ENCODE results near the gene LENG9. TPM values are rescaled to one million over a fixed set of nuclear protein-coding genes. Genes with fewer than 3 reads are reported as not detected.

The LENG9 gene
- total RNA-seq, 1 experiment from 2014 or later: 0.40 TPM

- Histone ChIP-seq H3K27me3 (no peaks in the 10 kb centered on the region), H3K9me3 (replicated peaks) (no peaks in the 10 kb centered on the region), H3K36me3 (peaks cover 58% of the 10 kb centered on the region), H3K4me3 (no peak overlapping the region), H3K27ac (no peak overlapping the region), H3K4me1 (no peaks in the 10 kb centered on the region)
- no peak for DNase-seq
Measured at GRCh38 chr19:54457773-54458647, 5.6 kb downstream of the LENG9 start.

- H3K4me3 ChIP-seq: no peak overlapping the region
- no peaks in the 10 kb centered on the region for H3K4me1 ChIP-seq
- no peak for DNase-seq
- no peaks in the 10 kb centered on the region for H3K27me3 ChIP-seq
- H3K9me3 ChIP-seq (replicated peaks): no peaks in the 10 kb centered on the region
- peaks cover 63% of the 10 kb centered on the region for H3K36me3 ChIP-seq
- H3K27ac ChIP-seq: no peak overlapping the region
Measured at GRCh38 chr19:54456423-54457373, 6.9 kb downstream of the LENG9 start.

GRCh38 chr19:54455786-54456422, 7.7 kb downstream of the LENG9 start:
- peaks cover 71% of the 10 kb centered on the region for H3K36me3 ChIP-seq
- H3K27ac ChIP-seq: no peak overlapping the region
- H3K4me3 ChIP-seq: no peak overlapping the region
- no peaks in the 10 kb centered on the region for H3K27me3 ChIP-seq
- no peak for DNase-seq
- H3K9me3 ChIP-seq (replicated peaks): no peaks in the 10 kb centered on the region
- H3K4me1 ChIP-seq: no peaks in the 10 kb centered on the region

DNA sequence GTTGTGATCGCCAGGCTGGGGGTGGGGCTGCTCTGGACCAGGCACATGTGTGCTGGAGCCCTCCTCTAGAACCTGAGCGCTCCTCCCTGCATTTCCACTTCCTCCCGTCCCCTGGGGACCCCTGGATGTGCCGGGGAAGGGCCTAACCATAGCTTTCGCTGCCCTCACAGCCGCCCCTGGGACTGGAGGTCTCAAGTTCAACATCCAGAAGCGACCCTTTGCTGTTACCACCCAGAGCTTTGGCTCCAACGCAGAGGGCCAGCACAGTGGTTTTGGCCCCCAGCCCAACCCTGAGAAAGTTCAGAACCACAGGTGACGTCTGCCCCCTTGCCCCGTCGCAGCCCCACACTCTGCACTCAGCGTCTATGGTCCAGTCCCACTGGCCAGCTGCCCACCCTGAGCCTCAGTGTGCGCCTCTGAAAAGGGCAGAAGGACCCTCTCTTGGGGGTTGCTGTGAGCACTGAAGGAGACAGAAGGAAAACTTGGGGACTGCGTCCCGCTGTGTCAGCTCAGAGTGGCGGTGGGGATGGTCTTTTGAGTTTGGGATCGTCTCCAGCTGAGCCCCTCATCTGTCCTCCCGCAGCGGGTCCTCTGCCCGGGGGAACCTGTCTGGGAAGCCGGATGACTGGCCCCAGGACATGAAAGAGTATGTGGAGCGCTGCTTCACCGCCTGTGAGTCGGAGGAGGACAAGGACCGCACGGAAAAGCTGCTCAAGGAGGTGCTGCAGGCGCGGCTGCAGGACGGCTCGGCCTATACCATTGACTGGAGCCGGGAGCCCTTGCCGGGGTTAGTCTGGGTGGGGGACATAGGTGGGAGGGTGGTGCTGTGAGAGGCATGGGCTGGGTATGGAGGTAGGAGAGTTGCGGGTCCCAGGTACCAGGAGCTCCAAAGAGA, 8.6 kb downstream of the LENG9 start:
- H3K27ac ChIP-seq: no peak overlapping the region
- no peak for DNase-seq
- no peaks in the 10 kb centered on the region for H3K9me3 ChIP-seq (replicated peaks)
- H3K4me3 ChIP-seq: no peak overlapping the region
- H3K36me3 ChIP-seq: peaks cover 75% of the 10 kb centered on the region
- no peaks in the 10 kb centered on the region for H3K4me1 ChIP-seq
- H3K27me3 ChIP-seq: no peaks in the 10 kb centered on the region

DNA sequence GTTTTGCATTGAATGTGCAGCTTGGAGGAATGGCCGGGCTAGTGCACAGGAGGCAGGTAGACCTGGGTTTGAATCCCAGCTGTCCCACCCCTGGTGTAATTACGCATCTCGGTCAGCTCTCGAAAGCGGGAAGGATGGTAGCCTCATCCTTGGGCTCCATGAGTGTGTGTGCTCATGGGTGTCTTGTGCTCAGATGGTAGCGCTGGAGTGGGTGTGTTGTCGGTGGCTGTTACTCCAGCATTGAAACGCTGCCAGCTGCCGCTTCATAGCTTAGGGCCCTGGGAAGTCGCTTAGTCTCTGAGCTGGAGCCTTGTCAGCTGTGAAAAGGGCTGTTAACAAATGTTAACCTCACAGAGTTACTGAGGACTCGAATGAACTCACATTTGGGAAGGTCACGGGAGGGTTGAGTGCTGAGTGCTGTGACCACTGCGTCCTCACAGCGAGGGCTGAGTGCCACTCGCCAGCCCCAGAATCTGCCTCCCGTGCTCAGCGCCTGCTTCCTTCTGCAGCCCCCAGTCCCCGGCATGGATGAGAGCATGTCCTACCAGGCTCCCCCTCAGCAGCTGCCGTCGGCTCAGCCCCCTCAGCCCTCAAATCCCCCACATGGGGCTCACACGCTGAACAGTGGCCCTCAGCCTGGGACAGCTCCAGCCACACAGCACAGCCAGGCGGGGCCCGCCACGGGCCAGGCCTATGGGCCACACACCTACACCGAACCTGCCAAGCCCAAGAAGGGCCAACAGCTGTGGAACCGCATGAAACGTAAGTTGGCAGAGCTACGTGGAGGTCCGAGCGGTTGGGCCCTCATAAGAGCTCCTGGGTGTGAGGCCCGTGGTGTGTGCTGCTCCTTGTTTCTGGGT, 9.4 kb downstream of the LENG9 start:
- no peak for DNase-seq
- no peaks in the 10 kb centered on the region for H3K27me3 ChIP-seq
- H3K4me1 ChIP-seq: no peaks in the 10 kb centered on the region
- H3K4me3 ChIP-seq: no peak overlapping the region
- no peaks in the 10 kb centered on the region for H3K9me3 ChIP-seq (replicated peaks)
- no peak overlapping the region for H3K27ac ChIP-seq
- H3K36me3 ChIP-seq: peaks cover 75% of the 10 kb centered on the region

DNA sequence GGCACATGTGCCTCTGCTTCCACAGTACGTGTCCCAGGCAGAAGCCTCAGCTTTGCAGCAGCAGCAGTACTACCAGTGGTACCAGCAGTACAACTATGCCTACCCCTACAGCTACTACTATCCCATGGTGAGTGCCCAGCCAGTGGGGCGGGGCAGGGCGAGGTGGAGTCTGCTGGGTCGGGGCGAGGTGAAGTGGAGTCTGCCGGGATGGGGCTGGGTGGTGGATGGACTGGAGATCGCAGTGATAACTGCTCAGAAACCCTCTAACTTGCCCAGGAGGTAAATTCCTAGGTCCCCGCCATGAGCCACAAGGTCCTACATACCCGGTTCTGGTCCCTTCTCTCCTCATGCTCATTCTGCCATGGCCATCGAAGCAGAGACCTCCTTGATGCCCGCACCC, 11.0 kb downstream of the LENG9 start:
- H3K27ac ChIP-seq: no peak overlapping the region
- H3K36me3 ChIP-seq: peaks cover 61% of the 10 kb centered on the region
- H3K27me3 ChIP-seq: no peaks in the 10 kb centered on the region
- H3K4me1 ChIP-seq: no peaks in the 10 kb centered on the region
- no peak overlapping the region for H3K4me3 ChIP-seq
- no peak for DNase-seq
- no peaks in the 10 kb centered on the region for H3K9me3 ChIP-seq (replicated peaks)

GRCh38 chr19:54451997-54452396, 11.6 kb downstream of the LENG9 start:
- Histone ChIP-seq H3K9me3 (replicated peaks) (no peaks in the 10 kb centered on the region), H3K4me3 (no peak overlapping the region), H3K36me3 (peaks cover 57% of the 10 kb centered on the region), H3K4me1 (no peaks in the 10 kb centered on the region; the same call in 1 of the 2 replicates), H3K27me3 (no peaks in the 10 kb centered on the region), H3K27ac (no peak overlapping the region)
- DNase-seq: no peak

GRCh38 chr19:54451331-54451871, 12.2 kb downstream of the LENG9 start:
- Histone ChIP-seq H3K27ac (no peak overlapping the region), H3K27me3 (no peaks in the 10 kb centered on the region), H3K4me1 (no peaks in the 10 kb centered on the region; the same call in 1 of the 2 replicates), H3K4me3 (no peak overlapping the region), H3K36me3 (peaks cover 51% of the 10 kb centered on the region), H3K9me3 (replicated peaks) (no peaks in the 10 kb centered on the region)
- no peak for DNase-seq

DNA sequence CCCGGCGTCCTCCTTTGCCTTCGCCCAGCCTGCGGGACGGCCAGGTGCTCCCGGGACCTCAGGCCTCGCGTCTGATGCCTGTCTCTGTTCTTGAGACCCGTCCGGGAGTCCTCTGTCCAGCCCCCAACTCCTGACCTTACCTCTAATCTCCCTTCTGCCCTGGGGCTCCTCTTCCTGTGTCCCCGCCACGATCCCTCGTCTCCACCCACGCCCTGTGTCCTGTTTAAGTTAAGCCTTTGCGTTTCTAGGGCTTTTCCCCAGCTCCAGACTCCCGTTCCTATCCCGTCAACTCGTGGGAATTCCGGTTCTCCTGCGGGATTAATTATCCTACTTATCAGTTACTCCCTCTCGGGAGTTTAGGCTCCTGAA, 13.9 kb downstream of the LENG9 start:
- no peaks in the 10 kb centered on the region; the same call in 1 of the 2 replicates for H3K4me1 ChIP-seq
- H3K9me3 ChIP-seq (replicated peaks): no peaks in the 10 kb centered on the region
- no peaks in the 10 kb centered on the region for H3K27me3 ChIP-seq
- peak overlapping the region; percentile 91 for H3K27ac ChIP-seq
- H3K36me3 ChIP-seq: peaks cover 39% of the 10 kb centered on the region
- no peak for DNase-seq
- H3K4me3 ChIP-seq: peak overlapping the region; percentile 96

GRCh38 chr19:54448774-54449700, 14.5 kb downstream of the LENG9 start, which contains the start of gene LENG8:
LENG8 (plus strand) TSS chr19:54449199; CDS start chr19:54451345, 2,146 bp downstream.
- DNase-seq: peak; percentile 95 to 96
- Histone ChIP-seq H3K36me3 (peaks cover 36% of the 10 kb centered on the region), H3K27me3 (no peaks in the 10 kb centered on the region), H3K4me3 (peak within 1 kb of the TSS; percentile 96), H3K9me3 (replicated peaks) (no peaks in the 10 kb centered on the region), H3K27ac (peak within 1 kb of the TSS; percentile 91), H3K4me1 (no peaks in the 10 kb centered on the region; the same call in 1 of the 2 replicates)

- Histone ChIP-seq H3K27ac (peak overlapping the region; percentile 91), H3K36me3 (peaks cover 30% of the 10 kb centered on the region), H3K9me3 (replicated peaks) (no peaks in the 10 kb centered on the region), H3K4me3 (peak overlapping the region; percentile 96), H3K27me3 (no peaks in the 10 kb centered on the region), H3K4me1 (no peaks in the 10 kb centered on the region; the same call in 1 of the 2 replicates)
- DNase-seq: peak; percentile 48 to 62
Measured at GRCh38 chr19:54448040-54448773, 15.4 kb downstream of the LENG9 start.

Measured in SJCRH30 (cell line).